Measurements from ENCODE around the gene SIT1.

The SIT1 gene

GRCh38 chr9:35599763-35600604 is 50.7 kb downstream of the SIT1 start:
- no peak overlapping the region for H3K4me2 ChIP-seq (ENCODE audit: low read length)
- no peaks in the 10 kb centered on the region for H3K27me3 ChIP-seq (ENCODE audit: control insufficient read depth, insufficient read depth, low read length)
- TF ChIP-seq CTCF (IDR thresholded peaks at IDR 0.05), result no peak
- H3K4me3 ChIP-seq (ENCODE audit: low read depth, low read length), result no peak overlapping the region
- H3K27ac ChIP-seq, result no peak overlapping the region
- no peaks in the 10 kb centered on the region for H3K36me3 ChIP-seq (ENCODE audit: control insufficient read depth, insufficient read depth, low read length)
- no peaks in the 10 kb centered on the region for H3K4me1 ChIP-seq
- no peaks in the 10 kb centered on the region for H3K79me2 ChIP-seq
- no peak overlapping the region for H2AFZ ChIP-seq
- no peak overlapping the region for H3K9ac ChIP-seq
- H3K9me3 ChIP-seq (ENCODE audit: control insufficient read depth, low read length), result no peaks in the 10 kb centered on the region
